ENCODE data around the gene BICD1. TPM values are rescaled to one million over a fixed set of nuclear protein-coding genes. Genes with fewer than 3 reads are reported as not detected.

BICD1 gene
- polyA plus RNA-seq, 1 experiment, result 20.1 TPM

- Histone ChIP-seq H3K9me3 (ENCODE audit: control insufficient read depth, insufficient read depth, low read length) (no peaks in the 10 kb centered on the region), H3K27ac (ENCODE audit: low read depth, low read length) (no peak overlapping the region), H3K4me3 (ENCODE audit: low read depth, low read length) (no peak overlapping the region), H3K27me3 (ENCODE audit: control insufficient read depth, insufficient read depth, low read length) (no peaks in the 10 kb centered on the region)
- DNase-seq (ENCODE audit: low read depth, low spot score), result no peak
- CTCF ChIA-PET, result interaction anchor here (1.6 kb wide), 1 partner anchor 241 kb away, joined by 4 read pairs; no protein-coding TSS in a partner anchor
- POLR2A ChIA-PET, result interaction anchor here (2.2 kb wide), 1 partner anchor 9 kb away, joined by 10 read pairs; no protein-coding TSS in a partner anchor
- no peak for TF ChIP-seq CTCF (IDR thresholded peaks at IDR 0.05; ENCODE audit: low read depth, low read length)
These were observed 18.0 kb downstream of the BICD1 start for GRCh38 chr12:32124637-32125036.

GRCh38 chr12:32125455-32126084, 18.9 kb downstream of the BICD1 start:
- POLR2A ChIA-PET, result interaction anchor here (2.2 kb wide), 1 partner anchor 10 kb away, joined by 10 read pairs; no protein-coding TSS in a partner anchor
- no peak for DNase-seq (ENCODE audit: low read depth, low spot score)

GRCh38 chr12:32126720-32127119, 20.1 kb downstream of the BICD1 start:
- peak overlapping the region; percentile 83 for H3K27ac ChIP-seq (ENCODE audit: low read depth, low read length)

More at GRCh38 chr12:32125455-32126084, 18.9 kb downstream of the BICD1 start:
- H3K4me3 ChIP-seq (ENCODE audit: low read depth, low read length), result no peak overlapping the region
- no peaks in the 10 kb centered on the region for H3K9me3 ChIP-seq (ENCODE audit: control insufficient read depth, insufficient read depth, low read length)
- H3K27me3 ChIP-seq (ENCODE audit: control insufficient read depth, insufficient read depth, low read length), result no peaks in the 10 kb centered on the region
- no peak for TF ChIP-seq CTCF (IDR thresholded peaks at IDR 0.05; ENCODE audit: low read depth, low read length)
- CTCF ChIA-PET, result interaction anchor here (0.5 to 1.6 kb wide), 3 partner anchors 148 to 472 kb away, joined by 3 to 4 read pairs (median 3); no protein-coding TSS in a partner anchor
- no peak overlapping the region for H3K27ac ChIP-seq (ENCODE audit: low read depth, low read length)

GRCh38 chr12:32131666-32132065, 25.0 kb downstream of the BICD1 start:
- POLR2A ChIA-PET, result interaction anchor here (1.2 kb wide), 1 partner anchor 16 kb away, joined by 3 read pairs; no protein-coding TSS in a partner anchor
- Histone ChIP-seq H3K4me3 (ENCODE audit: low read depth, low read length) (no peak overlapping the region), H3K9me3 (ENCODE audit: control insufficient read depth, insufficient read depth, low read length) (no peaks in the 10 kb centered on the region), H3K27ac (ENCODE audit: low read depth, low read length) (peak overlapping the region; percentile 22), H3K27me3 (ENCODE audit: control insufficient read depth, insufficient read depth, low read length) (no peaks in the 10 kb centered on the region)
- no peak for DNase-seq (ENCODE audit: low read depth, low spot score)
- TF ChIP-seq CTCF (IDR thresholded peaks at IDR 0.05; ENCODE audit: low read depth, low read length), result no peak
- CTCF ChIA-PET, result interaction anchor here (0.6 to 0.7 kb wide), 2 partner anchors 11 to 15 kb away, joined by 3 read pairs; no protein-coding TSS in a partner anchor

More at GRCh38 chr12:32126720-32127119, 20.1 kb downstream of the BICD1 start:
- no peaks in the 10 kb centered on the region for H3K9me3 ChIP-seq (ENCODE audit: control insufficient read depth, insufficient read depth, low read length)
- H3K4me3 ChIP-seq (ENCODE audit: low read depth, low read length), result no peak overlapping the region
- POLR2A ChIA-PET, result interaction anchor here (2.2 kb wide), 1 partner anchor 11 kb away, joined by 10 read pairs; no protein-coding TSS in a partner anchor
- H3K27me3 ChIP-seq (ENCODE audit: control insufficient read depth, insufficient read depth, low read length), result no peaks in the 10 kb centered on the region
- TF ChIP-seq CTCF (IDR thresholded peaks at IDR 0.05; ENCODE audit: low read depth, low read length), result no peak
- CTCF ChIA-PET, result no interaction called here
- DNase-seq (ENCODE audit: low read depth, low spot score), result peak; percentile 76
